Ovary (tissue), 9 donors: ENCODE results near the gene MIOX. TPM values are rescaled to one million over a fixed set of nuclear protein-coding genes. Genes with fewer than 3 reads are reported as not detected.

Experiments
- DNase-seq, 5 donors: peaks; one replicate each; pipeline ENCODE4 v3.0.0-alpha.2; 2019 to 2020
- H3K27ac ChIP-seq, 2 donors: fragments of 200-600 bp; one replicate each; pipeline versions ENCODE4 v1.5.1 to v1.8.0; 2019 to 2022
- H3K27me3 ChIP-seq: fragments of 200-600 bp; one replicate; pipeline ENCODE4 v1.8.0; 2022
- H3K36me3 ChIP-seq: fragments of 200-600 bp; sonication (generic); one replicate; pipeline ENCODE4 v1.5.1; 2019
- H3K4me1 ChIP-seq: one replicate; pipeline ENCODE4 v1.8.1; 2013; ENCODE audit warnings: mild to moderate bottlenecking, moderate library complexity; ENCODE audit not compliant: insufficient read depth
- H3K4me3 ChIP-seq: fragments of 200-600 bp; sonication (generic); one replicate; pipeline ENCODE4 v1.5.1; 2017
- H3K9me3 ChIP-seq, 2 donors: fragments of 200-600 bp in 1 of 2; sonication (generic) in 1 of 2; one replicate each; pipeline versions ENCODE4 v1.5.1 to v1.8.1; 2013 to 2019; ENCODE audit warnings: mild to moderate bottlenecking in 1 of 2, moderate library complexity in 1 of 2
- CTCF ChIP-seq, 3 donors: fragments of 450-650 bp in 2 of 3; fragments of 200-600 bp in 1 of 3; IDR thresholded peaks; one replicate each; pipeline versions ENCODE4 v1.5.1 to v1.8.0; 2016 to 2022; ENCODE audit warnings: antibody characterized with exemption in 3 of 3, mild to moderate bottlenecking in 1 of 3
- EP300 ChIP-seq: sonication (generic); formaldehyde crosslinking; IDR thresholded peaks from one replicate; pipeline ENCODE4 v1.6.1; 2017; ENCODE audit warnings: antibody characterized with exemption
- POLR2A ChIP-seq: fragments of 450-650 bp; IDR thresholded peaks from one replicate; pipeline ENCODE4 v1.6.1; 2017; ENCODE audit warnings: antibody characterized with exemption, mild to moderate bottlenecking, moderate library complexity
- WGBS, 3 donors: extraction: QIAGEN DNeasy Blood & Tissue Kit in 1 of 3; methylation state at CpG; one replicate each; pipeline versions ENCODE4 v1.1.5 to v1.1.7; 2013 to 2017; 5-methylcytosine and 5-hydroxymethylcytosine counted together
- intact Hi-C, 4 donors: fragments of 100-400 bp; cut with DNase I; formaldehyde crosslinking; loops; one replicate each; pipeline versions ENCODE4 v1.11.0 to v1.15.1; 2022 to 2023
- polyA plus RNA-seq, 2 donors: library from polyadenylated mRNA; stranded (reverse); fragments of 200-250 nt in 1 of 2; fragments of 350-450 nt in 1 of 2; fragmentation: Illumina TruSeq in 1 of 2; extraction: RNeasy Lipid Tissue Mini Kit (QIAGEN cat#74804) in 1 of 2; gene quantifications; one replicate each; pipeline ENCODE4 v1.2.3, GENCODE V29; 2013 to 2014
- total RNA-seq, 7 donors: library from RNA; depleted of rRNA in 2 of 7; stranded (reverse); fragments of >200 nt in 2 of 7; fragmentation: NEBNext Ultra II Directional in 3 of 7; extraction: Animal tissue kit (Norgen Biotek cat#: 25700) in 3 of 7; gene quantifications; one replicate each; pipeline versions ENCODE4 v1.1.0 to v1.2.4, GENCODE V29; 2016 to 2023
- donor health status: DM: no; HTN: no; CAD: no; lungs with moderate emphysema.
- donor health status: DM: no; HTN: no; CAD: no.
- donor health status: Bipolar disorder and iron deficiency.
- donor health status: DM: yes; HTN: yes; CAD: no.
- donor health status: DM: no; HTN: no; CAD: no.
- donor health status: DM: yes; HTN: yes; CAD: no.

Gene MIOX
- total and polyA plus RNA-seq, 9 donors, result 0.20 TPM; not detected in 8

GRCh38 chr22:50443197-50443596, 43.5 kb upstream of the MIOX start:
- 80 to 84% (median 83%) methylated on average over 15 of the region's 15 CpGs for WGBS, 3 donors
- peak overlapping the region in 1 of 2 donors; percentile 15 for H3K27ac ChIP-seq
- TF ChIP-seq POLR2A (no peak), CTCF (IDR thresholded peaks at IDR 0.05) (no peak), EP300 (no peak)
- intact Hi-C loops, result no loop called here
- H3K36me3 ChIP-seq, result no peaks in the 10 kb centered on the region
- H3K9me3 ChIP-seq, result no peaks in the 10 kb centered on the region
- no peak overlapping the region for H3K4me3 ChIP-seq
- peak in 2 of 5 donors; percentile 15 to 26 for DNase-seq
- peaks cover 9% of the 10 kb centered on the region for H3K4me1 ChIP-seq
- H3K27me3 ChIP-seq, result no peaks in the 10 kb centered on the region

GRCh38 chr22:50443801-50444625, 42.6 kb upstream of the MIOX start:
- 62 to 67% (median 65%) methylated on average over 25 to 28 of the region's 28 CpGs for WGBS, 3 donors
- no peaks in the 10 kb centered on the region for H3K9me3 ChIP-seq
- intact Hi-C loops, result no loop called here
- peak overlapping the region in 1 of 2 donors; percentile 15 for H3K27ac ChIP-seq
- TF ChIP-seq EP300 (no peak), POLR2A (no peak), CTCF (IDR thresholded peaks at IDR 0.05) (no peak)
- peak in 1 of 5 donors; percentile 17 for DNase-seq
- H3K36me3 ChIP-seq, result no peaks in the 10 kb centered on the region
- no peak overlapping the region for H3K4me3 ChIP-seq
- H3K27me3 ChIP-seq, result no peaks in the 10 kb centered on the region
- peaks cover 9% of the 10 kb centered on the region for H3K4me1 ChIP-seq

GRCh38 chr22:50444663-50445062, 42.0 kb upstream of the MIOX start:
- Histone ChIP-seq H3K4me3 (no peak overlapping the region), H3K9me3 (no peaks in the 10 kb centered on the region), H3K27me3 (no peaks in the 10 kb centered on the region), H3K27ac (no peak overlapping the region), H3K36me3 (no peaks in the 10 kb centered on the region), H3K4me1 (peaks cover 9% of the 10 kb centered on the region)
- intact Hi-C loops, result no loop called here
- TF ChIP-seq CTCF (IDR thresholded peaks at IDR 0.05) (no peak), EP300 (no peak), POLR2A (no peak)
- DNase-seq, result peak; percentile 60 to 71 (median 70)
- 42 to 70% (median 59%) methylated on average over 5 of the region's 5 CpGs for WGBS, 3 donors

GRCh38 chr22:50445071-50445879, 41.4 kb upstream of the MIOX start:
- Histone ChIP-seq H3K36me3 (no peaks in the 10 kb centered on the region), H3K27ac (no peak overlapping the region), H3K27me3 (no peaks in the 10 kb centered on the region), H3K4me3 (no peak overlapping the region), H3K9me3 (no peaks in the 10 kb centered on the region), H3K4me1 (peaks cover 9% of the 10 kb centered on the region)
- TF ChIP-seq CTCF (IDR thresholded peaks at IDR 0.05), result no peak
- no peak for TF ChIP-seq EP300
- TF ChIP-seq POLR2A, result no peak
- intact Hi-C loops, result no loop called here
- peak in 1 of 5 donors; percentile 14 for DNase-seq
- 59 to 72% (median 66%) methylated on average over 30 of the region's 30 CpGs for WGBS, 3 donors
